GM12872 (cell line): ENCODE measurements around the gene OR2F2.

ENCODE experiments used
- TF ChIP-seq, protein P1 (sequence below): IDR thresholded peaks from 3 replicates; pipeline ENCODE4 v1.5.1; 2011; ENCODE audit warnings: low read depth, mild to moderate bottlenecking, low read length, moderate library complexity; ENCODE audit not compliant: insufficient read depth

Gene OR2F2

DNA sequence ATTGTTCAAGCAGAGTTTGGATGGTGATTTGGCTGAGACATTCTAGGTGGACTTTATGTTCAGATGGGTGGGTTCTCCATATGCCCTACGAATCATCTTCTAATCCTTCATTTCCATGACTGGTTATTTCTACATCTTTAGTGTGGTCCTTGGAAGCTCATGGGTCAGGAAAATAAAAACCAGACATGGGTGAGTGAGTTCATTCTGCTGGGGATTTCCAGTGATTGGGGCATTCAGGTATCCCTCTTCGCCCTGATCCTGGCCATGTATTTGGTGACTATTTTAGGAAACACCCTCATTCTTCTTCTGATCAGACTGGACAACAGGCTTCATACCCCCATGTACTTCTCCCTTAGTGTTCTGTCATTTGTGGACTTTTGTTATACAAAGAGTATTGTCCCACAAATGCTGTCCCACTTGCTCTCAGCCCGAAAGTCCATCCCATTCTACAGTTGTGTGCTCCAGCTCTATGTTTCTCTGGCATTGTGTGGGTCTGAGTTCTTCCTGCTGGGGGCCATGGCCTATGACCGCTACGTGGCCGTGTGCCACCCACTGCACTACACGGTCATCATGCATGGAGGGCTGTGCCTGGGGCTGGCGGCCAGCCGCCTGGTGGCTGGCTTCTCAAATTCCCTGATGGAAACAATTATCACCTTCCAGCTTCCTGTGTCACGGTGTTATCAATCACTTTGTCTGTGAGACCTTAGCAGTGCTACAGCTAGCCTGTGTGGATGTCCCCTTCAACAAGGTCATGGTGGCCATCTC is 45.9 kb downstream of the OR2F2 start:
- TF ChIP-seq, protein P1, sequence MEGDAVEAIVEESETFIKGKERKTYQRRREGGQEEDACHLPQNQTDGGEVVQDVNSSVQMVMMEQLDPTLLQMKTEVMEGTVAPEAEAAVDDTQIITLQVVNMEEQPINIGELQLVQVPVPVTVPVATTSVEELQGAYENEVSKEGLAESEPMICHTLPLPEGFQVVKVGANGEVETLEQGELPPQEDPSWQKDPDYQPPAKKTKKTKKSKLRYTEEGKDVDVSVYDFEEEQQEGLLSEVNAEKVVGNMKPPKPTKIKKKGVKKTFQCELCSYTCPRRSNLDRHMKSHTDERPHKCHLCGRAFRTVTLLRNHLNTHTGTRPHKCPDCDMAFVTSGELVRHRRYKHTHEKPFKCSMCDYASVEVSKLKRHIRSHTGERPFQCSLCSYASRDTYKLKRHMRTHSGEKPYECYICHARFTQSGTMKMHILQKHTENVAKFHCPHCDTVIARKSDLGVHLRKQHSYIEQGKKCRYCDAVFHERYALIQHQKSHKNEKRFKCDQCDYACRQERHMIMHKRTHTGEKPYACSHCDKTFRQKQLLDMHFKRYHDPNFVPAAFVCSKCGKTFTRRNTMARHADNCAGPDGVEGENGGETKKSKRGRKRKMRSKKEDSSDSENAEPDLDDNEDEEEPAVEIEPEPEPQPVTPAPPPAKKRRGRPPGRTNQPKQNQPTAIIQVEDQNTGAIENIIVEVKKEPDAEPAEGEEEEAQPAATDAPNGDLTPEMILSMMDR: no peak

DNA sequence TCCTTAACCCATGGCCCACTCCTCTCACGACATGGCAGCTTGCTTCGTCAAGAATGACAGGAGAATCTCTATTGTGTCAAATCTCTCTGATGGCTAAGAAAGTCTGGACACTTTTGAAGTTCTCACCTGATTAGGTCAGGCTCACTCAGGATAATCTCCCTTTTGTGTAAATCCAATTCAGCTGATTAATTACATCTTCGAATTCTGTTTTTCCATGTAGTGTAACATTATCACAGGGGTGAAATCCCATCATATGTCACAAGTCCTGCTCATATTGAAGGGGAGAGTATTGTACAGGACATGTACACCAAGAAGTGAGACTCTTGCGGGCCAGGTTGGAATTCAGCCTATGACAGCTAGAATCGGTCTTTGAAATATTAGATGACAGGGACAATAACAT is 48.9 kb downstream of the OR2F2 start:
- TF ChIP-seq, protein P1: no peak
